GM12801 (cell line): ENCODE measurements around the gene SRGAP3.

Source experiments
- TF ChIP-seq, protein P1 (sequence below): IDR thresholded peaks from one replicate; pipeline ENCODE4 v1.5.1; 2011; ENCODE audit warnings: control low read depth; ENCODE audit not compliant: insufficient read length; ENCODE audit errors: extremely low read depth

The SRGAP3 gene

DNA sequence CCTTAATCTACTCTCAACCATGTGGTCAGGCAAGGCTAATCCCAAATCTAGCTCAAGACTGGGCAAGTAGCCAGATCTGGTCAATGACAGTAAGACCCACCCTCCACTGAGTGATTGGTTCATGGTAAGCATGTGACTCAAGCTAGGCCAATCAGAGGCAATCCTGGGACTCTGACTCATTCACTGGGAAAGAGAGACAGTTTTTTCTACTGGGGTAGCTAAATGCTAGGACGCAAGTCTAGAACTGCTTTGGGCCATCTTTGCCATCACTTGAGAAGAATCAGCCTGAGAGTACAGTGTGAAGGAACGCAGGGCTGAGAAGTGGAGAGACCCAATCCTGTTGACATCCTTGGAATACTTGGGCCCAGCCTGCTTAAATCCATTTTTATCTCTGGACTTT lies 276.8 kb downstream of the SRGAP3 start:
- TF ChIP-seq, protein P1, sequence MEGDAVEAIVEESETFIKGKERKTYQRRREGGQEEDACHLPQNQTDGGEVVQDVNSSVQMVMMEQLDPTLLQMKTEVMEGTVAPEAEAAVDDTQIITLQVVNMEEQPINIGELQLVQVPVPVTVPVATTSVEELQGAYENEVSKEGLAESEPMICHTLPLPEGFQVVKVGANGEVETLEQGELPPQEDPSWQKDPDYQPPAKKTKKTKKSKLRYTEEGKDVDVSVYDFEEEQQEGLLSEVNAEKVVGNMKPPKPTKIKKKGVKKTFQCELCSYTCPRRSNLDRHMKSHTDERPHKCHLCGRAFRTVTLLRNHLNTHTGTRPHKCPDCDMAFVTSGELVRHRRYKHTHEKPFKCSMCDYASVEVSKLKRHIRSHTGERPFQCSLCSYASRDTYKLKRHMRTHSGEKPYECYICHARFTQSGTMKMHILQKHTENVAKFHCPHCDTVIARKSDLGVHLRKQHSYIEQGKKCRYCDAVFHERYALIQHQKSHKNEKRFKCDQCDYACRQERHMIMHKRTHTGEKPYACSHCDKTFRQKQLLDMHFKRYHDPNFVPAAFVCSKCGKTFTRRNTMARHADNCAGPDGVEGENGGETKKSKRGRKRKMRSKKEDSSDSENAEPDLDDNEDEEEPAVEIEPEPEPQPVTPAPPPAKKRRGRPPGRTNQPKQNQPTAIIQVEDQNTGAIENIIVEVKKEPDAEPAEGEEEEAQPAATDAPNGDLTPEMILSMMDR: no peak

DNA sequence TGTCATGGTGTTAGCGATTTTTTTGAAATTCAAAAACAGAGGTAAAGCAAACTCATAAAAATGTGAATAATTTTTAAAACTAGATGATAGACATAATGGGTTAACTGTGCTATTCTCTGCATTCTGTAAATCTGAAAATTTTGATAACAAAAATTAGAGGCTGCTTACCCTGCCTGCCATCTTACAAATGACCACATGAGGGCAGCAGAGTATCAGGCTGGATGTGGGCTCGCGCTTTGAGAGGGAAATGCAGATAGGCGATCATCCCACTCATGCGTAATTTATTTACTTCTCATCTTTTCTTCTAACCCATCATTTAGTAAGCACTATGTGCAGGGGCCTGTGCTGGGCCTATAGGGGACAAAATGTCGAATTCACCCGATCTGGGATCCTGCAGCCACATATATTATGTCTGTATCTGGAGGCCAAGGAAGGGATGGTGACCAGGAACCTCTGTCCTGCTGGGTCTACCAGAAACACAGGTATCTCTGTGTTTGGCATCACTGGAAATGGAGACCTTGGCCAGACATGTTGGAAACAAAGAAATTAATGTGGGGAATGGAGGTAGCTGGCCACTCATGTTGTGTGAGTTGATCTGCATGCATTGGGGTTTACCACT lies 278.4 kb downstream of the SRGAP3 start:
- TF ChIP-seq, protein P1: no peak

DNA sequence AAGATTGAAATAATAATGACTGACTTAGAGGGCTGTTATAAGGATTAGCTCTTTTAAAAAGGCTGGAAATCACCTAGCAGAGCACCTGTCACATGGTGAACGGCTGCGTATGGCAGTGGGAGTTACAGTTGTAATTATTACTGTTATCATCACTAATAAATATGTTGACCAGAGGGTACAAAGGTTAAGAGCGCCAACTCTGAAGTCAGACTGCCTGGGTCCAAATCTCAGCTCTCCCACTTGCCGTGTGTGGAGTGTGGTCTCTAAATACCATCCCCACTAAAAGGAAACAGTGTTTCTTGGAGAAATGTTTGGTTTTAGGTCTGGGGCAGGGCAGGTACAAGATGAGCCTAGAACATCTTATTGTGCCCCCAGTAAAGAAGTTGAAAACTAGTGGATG lies 280.2 kb downstream of the SRGAP3 start:
- TF ChIP-seq, protein P1: no peak

DNA sequence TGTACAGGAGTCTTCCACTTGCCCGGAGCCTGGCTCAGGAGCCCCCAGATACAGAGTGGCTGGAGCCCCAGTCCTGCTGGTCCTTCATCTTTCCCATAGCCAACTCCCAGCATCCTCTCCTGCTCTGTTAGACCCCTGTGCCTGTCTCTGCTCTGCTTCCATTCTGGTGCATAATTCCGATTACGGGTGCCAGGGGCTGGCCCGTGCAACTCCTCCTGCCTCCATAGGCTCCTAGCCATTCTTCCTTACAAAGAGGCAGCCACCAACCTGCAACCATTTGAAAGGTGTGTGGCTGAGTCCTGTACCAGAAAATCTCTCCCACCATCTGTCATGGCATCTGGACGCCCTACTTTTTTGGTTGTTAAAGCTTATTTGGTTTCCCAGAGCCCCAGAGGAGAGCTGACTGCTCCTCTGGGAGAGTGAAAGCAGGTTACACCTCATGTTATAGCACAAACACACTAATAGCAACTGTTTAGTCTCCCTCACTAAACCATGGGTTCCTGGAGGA lies 281.0 kb downstream of the SRGAP3 start:
- TF ChIP-seq, protein P1: no peak

DNA sequence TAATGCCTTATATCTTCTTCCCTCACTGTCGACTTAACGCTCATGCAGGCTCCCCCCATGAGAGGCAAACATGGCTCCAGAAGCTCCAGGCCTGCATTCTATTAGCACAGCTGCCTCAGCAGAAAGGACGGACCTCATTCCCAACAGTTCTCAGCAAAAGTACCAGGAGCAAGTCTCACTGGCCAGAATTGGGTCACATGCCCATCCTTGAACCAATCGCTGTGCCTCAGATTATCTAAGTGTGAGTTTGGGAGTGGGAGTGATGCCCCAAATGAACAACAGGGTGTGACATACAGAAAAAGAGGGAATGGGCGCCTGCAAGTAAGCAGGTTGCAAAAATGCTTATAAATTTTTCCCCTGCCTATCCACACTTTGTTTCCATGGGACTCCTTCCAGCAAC lies 281.9 kb downstream of the SRGAP3 start:
- TF ChIP-seq, protein P1: no peak

DNA sequence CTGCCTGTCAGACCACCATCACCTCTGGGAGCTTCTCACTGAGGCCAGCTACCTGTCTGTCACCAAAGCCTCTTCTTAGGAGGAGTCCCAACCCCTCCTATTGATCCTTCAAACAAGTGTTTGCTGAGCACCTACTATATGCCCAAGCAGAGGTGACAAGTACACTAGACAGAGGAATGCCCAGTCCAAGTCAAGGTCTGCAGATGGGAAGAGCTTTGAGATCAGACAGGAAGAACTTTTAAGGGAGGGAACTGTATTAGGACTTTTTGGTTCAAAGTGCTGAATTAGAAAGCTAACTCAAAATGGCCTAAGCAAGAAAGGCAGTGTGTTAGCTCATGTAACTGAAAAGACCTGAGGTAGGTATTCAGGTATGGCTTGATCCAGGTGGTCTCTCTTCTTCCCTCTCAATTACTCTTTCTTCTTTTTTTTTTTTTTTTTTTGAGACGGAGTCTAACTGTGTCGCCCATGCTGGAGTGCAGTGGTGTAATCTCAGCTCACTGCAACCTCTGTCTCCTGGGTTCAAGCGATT lies 282.6 kb downstream of the SRGAP3 start:
- TF ChIP-seq, protein P1: no peak

DNA sequence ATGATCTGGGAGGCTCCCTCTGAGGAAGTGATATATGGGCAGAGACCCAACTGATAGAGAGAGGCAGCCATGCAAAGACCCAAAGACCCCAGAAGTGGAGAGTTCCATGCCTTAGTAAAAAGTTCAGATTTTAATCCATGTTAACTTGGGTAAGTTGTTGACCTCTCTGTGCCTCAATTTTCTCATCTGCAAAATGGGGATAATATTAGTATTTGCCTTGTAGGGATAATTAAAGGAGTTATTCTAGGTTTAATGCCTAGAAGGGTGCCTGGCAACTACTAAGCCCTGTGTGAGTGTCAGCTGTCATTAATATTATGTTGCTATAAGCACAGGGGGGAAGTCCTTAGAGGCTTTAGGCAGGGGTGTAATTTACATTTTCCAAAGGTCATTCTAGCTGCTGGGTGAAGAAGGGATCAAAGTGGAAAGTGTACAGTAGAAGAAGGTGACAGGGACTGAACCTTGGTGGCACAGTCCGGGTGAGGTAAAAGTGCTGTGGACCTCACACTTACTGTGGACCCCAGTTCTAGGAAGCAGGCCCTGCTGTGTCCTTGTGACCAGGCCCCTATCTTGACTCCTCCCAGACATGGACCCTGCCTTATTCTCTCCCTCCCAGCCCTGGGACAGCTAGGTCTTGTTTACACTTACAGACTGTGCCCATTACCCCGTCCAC lies 283.2 kb downstream of the SRGAP3 start:
- TF ChIP-seq, protein P1: no peak
